Measurements from ENCODE around the gene ACTR6. TPM values are rescaled to one million over a fixed set of nuclear protein-coding genes. Genes with fewer than 3 reads are reported as not detected.

Gene ACTR6
- total RNA-seq, 1 donor from 2014 or later: 23.9 TPM

- Histone ChIP-seq H3K4me2 (ENCODE audit: low read length) (no peak overlapping the region), H3K9me3 (ENCODE audit: insufficient read depth, low read depth, low read length) (no peaks in the 10 kb centered on the region), H3K27ac (ENCODE audit: low read depth, low read length) (no peak overlapping the region), H3K4me1 (ENCODE audit: insufficient read depth, low read length) (no peaks in the 10 kb centered on the region), H3K79me2 (ENCODE audit: insufficient read depth, low read length) (no peaks in the 10 kb centered on the region), H3K27me3 (ENCODE audit: insufficient read depth, low read length) (no peaks in the 10 kb centered on the region), H4K20me1 (ENCODE audit: insufficient read depth, low read length) (no peaks in the 10 kb centered on the region), H3K4me3 (ENCODE audit: insufficient read depth, low read depth, low read length) (no peak overlapping the region), H3K36me3 (ENCODE audit: insufficient read depth, low read length) (no peaks in the 10 kb centered on the region), H3K9ac (ENCODE audit: low read length) (no peak overlapping the region), H2AFZ (ENCODE audit: low read depth, low read length) (no peak overlapping the region)
- TF ChIP-seq CTCF (IDR thresholded peaks at IDR 0.05; ENCODE audit: insufficient read depth, low read depth, low read length) (no peak), EZH2 (IDR thresholded peaks at IDR 0.05; ENCODE audit: insufficient read depth, low read length) (no peak)
- Mint-ChIP-seq H3K27ac (ENCODE audit: unreplicated experiment) (no peak overlapping the region), H3K4me1 (ENCODE audit: low read depth, unreplicated experiment) (no peaks in the 10 kb centered on the region), H3K9me3 (ENCODE audit: unreplicated experiment) (no peaks in the 10 kb centered on the region), H3K4me3 (ENCODE audit: unreplicated experiment) (no peak overlapping the region), H3K36me3 (ENCODE audit: low read depth, unreplicated experiment) (no peaks in the 10 kb centered on the region), H3K27me3 (ENCODE audit: low read depth, unreplicated experiment) (no peaks in the 10 kb centered on the region)
- DNase-seq (ENCODE audit: low read depth) (no peak), FAIRE-seq (no peak)
Observed at GRCh38 chr12:100239589-100239988, 39.0 kb downstream of the ACTR6 start.

DNA sequence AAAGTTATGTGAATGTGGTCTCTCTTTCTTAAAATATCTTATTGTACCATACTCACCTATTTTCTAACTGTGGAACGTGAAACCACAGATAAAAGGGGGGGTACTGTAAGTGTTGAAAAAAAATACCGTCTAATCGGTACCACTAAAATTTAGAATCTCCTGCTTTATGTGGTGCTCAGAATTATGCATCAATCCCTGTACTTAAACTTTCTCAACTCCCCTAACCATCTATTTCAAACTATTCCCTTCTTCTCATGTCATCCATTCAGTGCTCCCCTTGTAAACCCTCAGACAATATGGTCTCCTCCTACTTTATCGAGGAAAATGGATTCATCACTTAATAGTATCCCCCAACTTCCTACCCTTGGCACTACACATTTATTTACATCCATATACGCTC lies 42.5 kb downstream of the ACTR6 start:
- Mint-ChIP-seq H3K9me3 (ENCODE audit: unreplicated experiment) (no peaks in the 10 kb centered on the region), H3K36me3 (ENCODE audit: low read depth, unreplicated experiment) (no peaks in the 10 kb centered on the region), H3K4me3 (ENCODE audit: unreplicated experiment) (no peak overlapping the region), H3K27me3 (ENCODE audit: low read depth, unreplicated experiment) (no peaks in the 10 kb centered on the region), H3K27ac (ENCODE audit: unreplicated experiment) (no peak overlapping the region), H3K4me1 (ENCODE audit: low read depth, unreplicated experiment) (no peaks in the 10 kb centered on the region)
- H3K36me3 ChIP-seq (ENCODE audit: insufficient read depth, low read length): no peaks in the 10 kb centered on the region
- H4K20me1 ChIP-seq (ENCODE audit: insufficient read depth, low read length): no peaks in the 10 kb centered on the region
- H3K9me3 ChIP-seq (ENCODE audit: insufficient read depth, low read depth, low read length): no peaks in the 10 kb centered on the region
- FAIRE-seq: no peak
- no peak for DNase-seq (ENCODE audit: low read depth)
- no peak overlapping the region for H2AFZ ChIP-seq (ENCODE audit: low read depth, low read length)
- H3K9ac ChIP-seq (ENCODE audit: low read length): no peak overlapping the region
- no peak overlapping the region for H3K27ac ChIP-seq (ENCODE audit: low read depth, low read length)
- H3K79me2 ChIP-seq (ENCODE audit: insufficient read depth, low read length): no peaks in the 10 kb centered on the region
- TF ChIP-seq CTCF (IDR thresholded peaks at IDR 0.05; ENCODE audit: insufficient read depth, low read depth, low read length) (no peak), EZH2 (IDR thresholded peaks at IDR 0.05; ENCODE audit: insufficient read depth, low read length) (no peak)
- H3K4me2 ChIP-seq (ENCODE audit: low read length): no peak overlapping the region
- H3K27me3 ChIP-seq (ENCODE audit: insufficient read depth, low read length): no peaks in the 10 kb centered on the region
- no peaks in the 10 kb centered on the region for H3K4me1 ChIP-seq (ENCODE audit: insufficient read depth, low read length)
- no peak overlapping the region for H3K4me3 ChIP-seq (ENCODE audit: insufficient read depth, low read depth, low read length)

GRCh38 chr12:100247765-100248164 lies 47.1 kb downstream of the ACTR6 start:
- Histone ChIP-seq H3K4me2 (ENCODE audit: low read length) (no peak overlapping the region), H3K27ac (ENCODE audit: low read depth, low read length) (no peak overlapping the region), H3K4me3 (ENCODE audit: insufficient read depth, low read depth, low read length) (no peak overlapping the region), H2AFZ (ENCODE audit: low read depth, low read length) (no peak overlapping the region), H3K9ac (ENCODE audit: low read length) (no peak overlapping the region), H4K20me1 (ENCODE audit: insufficient read depth, low read length) (no peaks in the 10 kb centered on the region), H3K79me2 (ENCODE audit: insufficient read depth, low read length) (no peaks in the 10 kb centered on the region), H3K9me3 (ENCODE audit: insufficient read depth, low read depth, low read length) (no peaks in the 10 kb centered on the region), H3K4me1 (ENCODE audit: insufficient read depth, low read length) (no peaks in the 10 kb centered on the region), H3K36me3 (ENCODE audit: insufficient read depth, low read length) (no peaks in the 10 kb centered on the region), H3K27me3 (ENCODE audit: insufficient read depth, low read length) (no peaks in the 10 kb centered on the region)
- H3K36me3 Mint-ChIP-seq (ENCODE audit: low read depth, unreplicated experiment): no peaks in the 10 kb centered on the region
- peaks cover 6% of the 10 kb centered on the region for H3K4me1 Mint-ChIP-seq (ENCODE audit: low read depth, unreplicated experiment)
- DNase-seq (ENCODE audit: low read depth): no peak
- no peak for FAIRE-seq
- TF ChIP-seq EZH2 (IDR thresholded peaks at IDR 0.05; ENCODE audit: insufficient read depth, low read length) (no peak), CTCF (IDR thresholded peaks at IDR 0.05; ENCODE audit: insufficient read depth, low read depth, low read length) (no peak)
- H3K9me3 Mint-ChIP-seq (ENCODE audit: unreplicated experiment): no peaks in the 10 kb centered on the region
- H3K4me3 Mint-ChIP-seq (ENCODE audit: unreplicated experiment): no peak overlapping the region
- no peak overlapping the region for H3K27ac Mint-ChIP-seq (ENCODE audit: unreplicated experiment)
- no peaks in the 10 kb centered on the region for H3K27me3 Mint-ChIP-seq (ENCODE audit: low read depth, unreplicated experiment)
